Cardiac muscle cell (in vitro differentiated cells and primary cell): ENCODE measurements around the gene SIMC1. TPM values are rescaled to one million over a fixed set of nuclear protein-coding genes. Genes with fewer than 3 reads are reported as not detected.
A peak's percentile ranks its signal among the peaks of the same experiment; 100 is the strongest.
"Not testable (repeated sequence)": the region's sequence is repeated elsewhere in the genome, so short reads cannot be mapped to it uniquely, and the experiment has no call there.

Source experiments
- DNase-seq, 2 donors: peaks; one replicate each; pipeline versions ENCODE4 v3.0.0 to v3.0.0-alpha.2; 2010 to 2017; ENCODE audit warnings: low read depth in 1 of 2, low spot score in 1 of 2
- H3K27ac ChIP-seq: fragments of 200-600 bp; sonication (generic); 2 replicates; pipeline ENCODE4 v1.5.1; 2016
- H3K27me3 ChIP-seq: fragments of 200-600 bp; sonication (generic); 2 replicates; pipeline ENCODE4 v1.6.0; 2016; ENCODE audit warnings: control low read depth
- H3K36me3 ChIP-seq: fragments of 200-600 bp; sonication (generic); 2 replicates; pipeline ENCODE4 v1.5.1; 2016; ENCODE audit warnings: control low read depth
- H3K4me1 ChIP-seq: fragments of 200-600 bp; sonication (generic); 2 replicates; pipeline ENCODE4 v1.8.1; 2017; ENCODE audit warnings: low read depth, mild to moderate bottlenecking, mixed run types
- H3K4me3 ChIP-seq: fragments of 200-600 bp; sonication (generic); 2 replicates; pipeline ENCODE4 v1.5.1; 2016; ENCODE audit warnings: mild to moderate bottlenecking
- H3K9me3 ChIP-seq: fragments of 200-600 bp; sonication (generic); 2 replicates; pipeline ENCODE4 v1.5.1; 2017; ENCODE audit warnings: low read depth, mild to moderate bottlenecking, control low read depth
- CTCF ChIP-seq: IDR thresholded peaks from 2 replicates; pipeline ENCODE4 v1.5.1; 2012; ENCODE audit warnings: low read depth, mild to moderate bottlenecking, low read length
- polyA plus RNA-seq: library from polyadenylated mRNA; unstranded; fragments of >200 nt; fragmentation: Nextera tagmentation; extraction: Ambion mirVana; gene quantifications from 2 replicates; pipeline ENCODE4 v1.2.1, GENCODE V29; 2016
- total RNA-seq: library from RNA; depleted of rRNA; stranded (reverse); fragments of >200 nt; gene quantifications from 2 replicates; pipeline ENCODE4 v1.2.3, GENCODE V29; 2016

SIMC1 gene
- total and polyA plus RNA-seq, 2 experiments from 2014 or later = 17.0 to 21.4 TPM

GRCh38 chr5:176216393-176216916 lies 21.8 kb upstream of the SIMC1 start:
- not testable (repeated sequence) for H3K9me3 ChIP-seq, H3K36me3 ChIP-seq, DNase-seq, H3K4me1 ChIP-seq, H3K27me3 ChIP-seq, H3K27ac ChIP-seq, H3K4me3 ChIP-seq

- not testable (repeated sequence) for H3K4me3 ChIP-seq, H3K27me3 ChIP-seq, H3K9me3 ChIP-seq, H3K4me1 ChIP-seq, DNase-seq, H3K27ac ChIP-seq, H3K36me3 ChIP-seq
Measured at GRCh38 chr5:176217188-176217729, 21.0 kb upstream of the SIMC1 start.

- not testable (repeated sequence) for H3K9me3 ChIP-seq, H3K4me3 ChIP-seq, DNase-seq, H3K36me3 ChIP-seq, H3K4me1 ChIP-seq, H3K27me3 ChIP-seq, H3K27ac ChIP-seq
Measured at GRCh38 chr5:176217764-176218163, 20.5 kb upstream of the SIMC1 start.

- not testable (repeated sequence) for H3K36me3 ChIP-seq, H3K4me3 ChIP-seq, H3K27ac ChIP-seq, H3K4me1 ChIP-seq, H3K9me3 ChIP-seq, DNase-seq, H3K27me3 ChIP-seq
Measured at GRCh38 chr5:176222006-176222405, 16.2 kb upstream of the SIMC1 start.

- DNase-seq, H3K27ac ChIP-seq, H3K9me3 ChIP-seq, H3K27me3 ChIP-seq, H3K4me1 ChIP-seq, H3K4me3 ChIP-seq, H3K36me3 ChIP-seq: not testable (repeated sequence)
Measured at GRCh38 chr5:176228358-176228757, 9.9 kb upstream of the SIMC1 start.

- H3K4me3 ChIP-seq = not testable (repeated sequence)
Measured at GRCh38 chr5:176233253-176233652, 5.0 kb upstream of the SIMC1 start.

GRCh38 chr5:176235155-176235554 lies 3.1 kb upstream of the SIMC1 start:
- not testable (repeated sequence) for H3K9me3 ChIP-seq, H3K4me1 ChIP-seq, H3K27me3 ChIP-seq, H3K4me3 ChIP-seq, H3K27ac ChIP-seq, H3K36me3 ChIP-seq
- peak; percentile 53 to 65 for DNase-seq
- peak; percentile 36 for TF ChIP-seq CTCF

More at GRCh38 chr5:176233253-176233652, 5.0 kb upstream of the SIMC1 start:
- H3K4me1 ChIP-seq, H3K9me3 ChIP-seq, DNase-seq, H3K27ac ChIP-seq, H3K27me3 ChIP-seq, H3K36me3 ChIP-seq: not testable (repeated sequence)

- H3K36me3 ChIP-seq, H3K27ac ChIP-seq, H3K27me3 ChIP-seq, H3K9me3 ChIP-seq, H3K4me1 ChIP-seq, DNase-seq: not testable (repeated sequence)
- peak overlapping the region; percentile 39 for H3K4me3 ChIP-seq
Measured at GRCh38 chr5:176238645-176239283, 540 bp downstream of the SIMC1 start.

GRCh38 chr5:176239304-176239703 lies 1.1 kb downstream of the SIMC1 start:
- H3K9me3 ChIP-seq, H3K4me3 ChIP-seq, DNase-seq, H3K4me1 ChIP-seq, H3K27ac ChIP-seq, H3K27me3 ChIP-seq, H3K36me3 ChIP-seq: not testable (repeated sequence)

- not testable (repeated sequence) for H3K27ac ChIP-seq, H3K4me3 ChIP-seq, H3K4me1 ChIP-seq, H3K27me3 ChIP-seq, H3K36me3 ChIP-seq, DNase-seq, H3K9me3 ChIP-seq
Measured at GRCh38 chr5:176244318-176244717, 6.1 kb downstream of the SIMC1 start.

GRCh38 chr5:176245074-176245473 lies 6.8 kb downstream of the SIMC1 start:
- DNase-seq, H3K4me1 ChIP-seq, H3K9me3 ChIP-seq, H3K27ac ChIP-seq, H3K36me3 ChIP-seq, H3K4me3 ChIP-seq, H3K27me3 ChIP-seq: not testable (repeated sequence)

GRCh38 chr5:176245489-176245888 lies 7.3 kb downstream of the SIMC1 start:
- H3K27me3 ChIP-seq, DNase-seq, H3K4me1 ChIP-seq, H3K27ac ChIP-seq, H3K9me3 ChIP-seq, H3K4me3 ChIP-seq, H3K36me3 ChIP-seq: not testable (repeated sequence)

GRCh38 chr5:176250691-176251090 lies 12.5 kb downstream of the SIMC1 start:
- not testable (repeated sequence) for H3K27ac ChIP-seq, H3K27me3 ChIP-seq, H3K9me3 ChIP-seq, H3K36me3 ChIP-seq, H3K4me1 ChIP-seq, DNase-seq, H3K4me3 ChIP-seq
